Measurements from ENCODE around the gene WSB2.

WSB2 gene

GRCh38 chr12:118061873-118062843, 1.2 kb upstream of the WSB2 start:
- DNase-seq (ENCODE audit: low read depth), result no peak

GRCh38 chr12:118060301-118061010, 523 bp downstream of the WSB2 start:
- DNase-seq (ENCODE audit: low read depth), result no peak

GRCh38 chr12:118059341-118060191, 1.4 kb downstream of the WSB2 start:
- no peak for DNase-seq (ENCODE audit: low read depth)

- no peak for DNase-seq (ENCODE audit: low read depth)
Observed at GRCh38 chr12:118058881-118059280, 2.1 kb downstream of the WSB2 start.

- no peak for DNase-seq (ENCODE audit: low read depth)
Observed at GRCh38 chr12:118058227-118058626, 2.8 kb downstream of the WSB2 start.

- no peak for DNase-seq (ENCODE audit: low read depth)
Observed at GRCh38 chr12:118055865-118056773, 4.9 kb downstream of the WSB2 start.

- DNase-seq (ENCODE audit: low read depth), result peak; percentile 54
Observed at GRCh38 chr12:118055144-118055557, 5.8 kb downstream of the WSB2 start.

GRCh38 chr12:118053071-118053985, 7.7 kb downstream of the WSB2 start:
- no peak for DNase-seq (ENCODE audit: low read depth)

- DNase-seq (ENCODE audit: low read depth), result no peak
Observed at GRCh38 chr12:118052324-118053070, 8.5 kb downstream of the WSB2 start.

- DNase-seq (ENCODE audit: low read depth), result no peak
Observed at GRCh38 chr12:118050972-118051910, 9.7 kb downstream of the WSB2 start.

GRCh38 chr12:118046430-118046829, 14.5 kb downstream of the WSB2 start:
- DNase-seq (ENCODE audit: low read depth), result no peak

GRCh38 chr12:118044577-118044976, 16.4 kb downstream of the WSB2 start:
- no peak for DNase-seq (ENCODE audit: low read depth)

- DNase-seq (ENCODE audit: low read depth), result no peak
Observed at GRCh38 chr12:118044075-118044474, 16.9 kb downstream of the WSB2 start.

- DNase-seq (ENCODE audit: low read depth), result no peak
Observed at GRCh38 chr12:118042091-118042490, 18.9 kb downstream of the WSB2 start.

- no peak for DNase-seq (ENCODE audit: low read depth)
Observed at GRCh38 chr12:118038137-118038536, 22.8 kb downstream of the WSB2 start.

- no peak for DNase-seq (ENCODE audit: low read depth)
Observed at GRCh38 chr12:118036672-118037411, 24.1 kb downstream of the WSB2 start.

Measured in activated T-helper 9 cell treated with anti-CD3 and anti-CD28 coated beads, Interleukin-2, amount 50 U/mL, for 16 hours (primary cell).